Sigmoid colon (tissue), 7 donors: Measurements from ENCODE around the gene OGFRL1. TPM values are rescaled to one million over a fixed set of nuclear protein-coding genes. Genes with fewer than 3 reads are reported as not detected.

Source experiments
- DNase-seq: peaks from one replicate; pipeline ENCODE4 v3.0.0-alpha.2; 2019
- H3K27ac ChIP-seq, 4 donors: fragments of 200-600 bp; sonication (generic); one replicate each; pipeline ENCODE4 v1.5.1; 2016 to 2019; ENCODE audit warnings: mild to moderate bottlenecking in 1 of 4
- H3K27me3 ChIP-seq, 3 donors: fragments of 200-600 bp; sonication (generic); one replicate each; pipeline ENCODE4 v1.5.1; 2019; ENCODE audit warnings: mild to moderate bottlenecking in 1 of 3
- H3K36me3 ChIP-seq, 4 donors: fragments of 200-600 bp; sonication (generic); one replicate each; pipeline ENCODE4 v1.5.1; 2016 to 2019
- H3K4me1 ChIP-seq, 4 donors: fragments of 200-600 bp; sonication (generic); one replicate each; pipeline ENCODE4 v1.5.1; 2017 to 2019
- H3K4me3 ChIP-seq, 4 donors: fragments of 200-600 bp; sonication (generic); one replicate each; pipeline ENCODE4 v1.5.1; 2017 to 2019; ENCODE audit warnings: mild to moderate bottlenecking in 2 of 4, moderate library complexity in 1 of 4
- H3K9me3 ChIP-seq, 4 donors: fragments of 200-600 bp in 3 of 4; sonication (generic) in 3 of 4; one replicate each; pipeline versions ENCODE4 v1.5.1 to v1.6.1; 2013 to 2019
- CTCF ChIP-seq, 4 experiments: fragments of 450-650 bp in 3 of 4; fragments of 200-600 bp in 1 of 4; IDR thresholded peaks; one replicate each; pipeline ENCODE4 v1.5.1; 2016 to 2019; ENCODE audit warnings: antibody characterized with exemption in 4 of 4, mild to moderate bottlenecking in 3 of 4, moderate library complexity in 2 of 4
- EP300 ChIP-seq, 4 donors: sonication (generic); formaldehyde crosslinking; IDR thresholded peaks; one replicate each; pipeline ENCODE4 v1.6.1; 2017; ENCODE audit warnings: antibody characterized with exemption in 4 of 4
- POLR2A ChIP-seq, 2 donors: fragments of 450-650 bp; IDR thresholded peaks; one replicate each; pipeline ENCODE4 v1.6.1; 2016; ENCODE audit warnings: antibody characterized with exemption in 2 of 2, mild to moderate bottlenecking in 2 of 2, moderate library complexity in 2 of 2
- POLR2AphosphoS5 ChIP-seq, 4 donors: sonication (generic); formaldehyde crosslinking; IDR thresholded peaks; one replicate each; pipeline ENCODE4 v1.6.1; 2017; ENCODE audit warnings: antibody characterized with exemption in 4 of 4
- WGBS, 2 donors: extraction: QIAGEN DNeasy Blood & Tissue Kit; methylation state at CpG; one replicate each; pipeline ENCODE4 v1.1.7; 2013; 5-methylcytosine and 5-hydroxymethylcytosine counted together
- intact Hi-C: fragments of 100-400 bp; cut with DNase I; formaldehyde crosslinking; loops from one replicate; pipeline ENCODE4 v1.15.1; 2023
- polyA plus RNA-seq, 3 donors: library from polyadenylated mRNA; stranded (reverse); fragments of 200-250 nt; gene quantifications; one replicate each; pipeline ENCODE4 v1.2.3, GENCODE V29; 2013
- total RNA-seq, 4 donors: library from RNA; depleted of rRNA; stranded (reverse); fragments of >200 nt; gene quantifications; one replicate each; pipeline ENCODE4 v1.1.0, GENCODE V29; 2016
- donor health status: healthy with polysubstance abuse.
- donor health status: Bipolar disorder and iron deficiency.
- donor health status: healthy.

Gene OGFRL1
- total and polyA plus RNA-seq, 7 donors, result 3.2 to 58.5 (median 23.0) TPM

GRCh38 chr6:71324194-71324785 is 35.7 kb downstream of the OGFRL1 start:
- Histone ChIP-seq H3K36me3 (no peaks in the 10 kb centered on the region), H3K4me1 (peaks cover 0 to 3% (median 0%) of the 10 kb centered on the region in 4 donors), H3K9me3 (no peaks in the 10 kb centered on the region), H3K27me3 (no peaks in the 10 kb centered on the region), H3K4me3 (no peak overlapping the region), H3K27ac (no peak overlapping the region)
- no peak for DNase-seq
- intact Hi-C loops, result no loop called here
- whole genome bisulfite sequencing, 2 donors, result 70 to 73% methylated on average over 5 of the region's 5 CpGs
- TF ChIP-seq EP300 (IDR thresholded peaks at IDR 0.05) (no peak), POLR2A (IDR thresholded peaks at IDR 0.05) (no peak), CTCF (IDR thresholded peaks at IDR 0.05) (no peak), POLR2AphosphoS5 (IDR thresholded peaks at IDR 0.05) (no peak)

GRCh38 chr6:71326611-71327010 is 38.0 kb downstream of the OGFRL1 start:
- no peak overlapping the region for H3K27ac ChIP-seq
- no peaks in the 10 kb centered on the region for H3K27me3 ChIP-seq
- TF ChIP-seq CTCF (IDR thresholded peaks at IDR 0.05) (no peak), EP300 (IDR thresholded peaks at IDR 0.05) (no peak), POLR2AphosphoS5 (IDR thresholded peaks at IDR 0.05) (no peak), POLR2A (IDR thresholded peaks at IDR 0.05) (no peak)
- H3K9me3 ChIP-seq, result no peaks in the 10 kb centered on the region
- DNase-seq, result no peak
- intact Hi-C loops, result no loop called here
- H3K36me3 ChIP-seq, result no peaks in the 10 kb centered on the region
- peaks cover 0 to under 1% (median 0%) of the 10 kb centered on the region in 4 donors for H3K4me1 ChIP-seq
- no peak overlapping the region for H3K4me3 ChIP-seq

GRCh38 chr6:71330501-71330900 is 41.9 kb downstream of the OGFRL1 start:
- no peak for DNase-seq
- H3K36me3 ChIP-seq, result no peaks in the 10 kb centered on the region
- H3K4me3 ChIP-seq, result no peak overlapping the region
- no peaks in the 10 kb centered on the region for H3K27me3 ChIP-seq
- TF ChIP-seq CTCF (IDR thresholded peaks at IDR 0.05), result no peak
- no peak for TF ChIP-seq POLR2A (IDR thresholded peaks at IDR 0.05)
- no peak for TF ChIP-seq POLR2AphosphoS5 (IDR thresholded peaks at IDR 0.05)
- TF ChIP-seq EP300 (IDR thresholded peaks at IDR 0.05), result no peak
- intact Hi-C loops, result no loop called here
- WGBS, 2 donors, result 86 to 92% methylated on average over 3 of the region's 3 CpGs
- H3K4me1 ChIP-seq, result peaks cover 0 to 4% (median 0%) of the 10 kb centered on the region in 4 donors
- no peaks in the 10 kb centered on the region for H3K9me3 ChIP-seq
- H3K27ac ChIP-seq, result no peak overlapping the region

- 80 to 81% methylated on average over 2 of the region's 2 CpGs for WGBS, 2 donors
- DNase-seq, result no peak
- Histone ChIP-seq H3K27ac (no peak overlapping the region), H3K4me1 (peaks cover 0 to 4% (median 0%) of the 10 kb centered on the region in 4 donors), H3K27me3 (no peaks in the 10 kb centered on the region), H3K9me3 (no peaks in the 10 kb centered on the region), H3K4me3 (no peak overlapping the region), H3K36me3 (no peaks in the 10 kb centered on the region)
- intact Hi-C loops, result no loop called here
- TF ChIP-seq POLR2A (IDR thresholded peaks at IDR 0.05) (no peak), CTCF (IDR thresholded peaks at IDR 0.05) (no peak), EP300 (IDR thresholded peaks at IDR 0.05) (no peak), POLR2AphosphoS5 (IDR thresholded peaks at IDR 0.05) (no peak)
These were observed 43.4 kb downstream of the OGFRL1 start for GRCh38 chr6:71332012-71332411.

GRCh38 chr6:71333050-71333449 is 44.4 kb downstream of the OGFRL1 start:
- H3K36me3 ChIP-seq, result no peaks in the 10 kb centered on the region
- H3K27ac ChIP-seq, result no peak overlapping the region
- H3K4me1 ChIP-seq, result peaks cover 0 to 4% (median 0%) of the 10 kb centered on the region in 4 donors
- no peak for DNase-seq
- no peak for TF ChIP-seq EP300 (IDR thresholded peaks at IDR 0.05)
- TF ChIP-seq POLR2AphosphoS5 (IDR thresholded peaks at IDR 0.05), result no peak
- TF ChIP-seq POLR2A (IDR thresholded peaks at IDR 0.05), result no peak
- TF ChIP-seq CTCF (IDR thresholded peaks at IDR 0.05), result no peak
- no peak overlapping the region for H3K4me3 ChIP-seq
- WGBS, 2 donors, result 85 to 96% methylated on average over 1 of the region's 1 CpG
- H3K27me3 ChIP-seq, result no peaks in the 10 kb centered on the region
- intact Hi-C loops, result no loop called here
- no peaks in the 10 kb centered on the region for H3K9me3 ChIP-seq
